Osteocyte (in vitro differentiated cells): ENCODE data around the gene WDR27. TPM values are rescaled to one million over a fixed set of nuclear protein-coding genes. Genes with fewer than 3 reads are reported as not detected.
A peak's percentile ranks its signal among the peaks of the same experiment; 100 is the strongest.

Source experiments
- DNase-seq: peaks from one replicate; pipeline ENCODE4 v3.0.0; 2021; ENCODE audit warnings: mixed read lengths; ENCODE audit not compliant: unreplicated experiment; ENCODE audit errors: extremely low spot score
- H3K27ac Mint-ChIP-seq: one replicate; pipeline ENCODE4 v1.8.0; 2021; ENCODE audit warnings: mild to moderate bottlenecking, mixed read lengths; ENCODE audit not compliant: unreplicated experiment
- H3K27me3 Mint-ChIP-seq: one replicate; pipeline ENCODE4 v1.8.0; 2021; ENCODE audit warnings: mixed read lengths; ENCODE audit not compliant: unreplicated experiment
- H3K36me3 Mint-ChIP-seq: one replicate; pipeline ENCODE4 v1.8.0; 2021; ENCODE audit warnings: mixed read lengths; ENCODE audit not compliant: unreplicated experiment
- H3K4me1 Mint-ChIP-seq: one replicate; pipeline ENCODE4 v1.8.0; 2021; ENCODE audit warnings: mixed read lengths; ENCODE audit not compliant: unreplicated experiment
- H3K4me3 Mint-ChIP-seq: one replicate; pipeline ENCODE4 v1.8.0; 2021; ENCODE audit warnings: mild to moderate bottlenecking, moderate library complexity, mixed read lengths; ENCODE audit not compliant: unreplicated experiment
- H3K9me3 Mint-ChIP-seq: one replicate; pipeline ENCODE4 v1.8.0; 2021; ENCODE audit warnings: mixed read lengths; ENCODE audit not compliant: unreplicated experiment
- total RNA-seq: library from RNA; stranded (reverse); gene quantifications from 2 replicates; pipeline ENCODE4 v1.2.1, GENCODE V29; 2021
- TF ChIP-seq, protein P1 (sequence below): fragments of 200-600 bp; sonication (generic); IDR thresholded peaks from 2 replicates; pipeline ENCODE4 v1.5.0; 2021; ENCODE audit warnings: antibody characterized with exemption, mild to moderate bottlenecking, moderate library complexity

The WDR27 gene
- total RNA-seq, 1 donor from 2014 or later = 37.4 TPM

DNA sequence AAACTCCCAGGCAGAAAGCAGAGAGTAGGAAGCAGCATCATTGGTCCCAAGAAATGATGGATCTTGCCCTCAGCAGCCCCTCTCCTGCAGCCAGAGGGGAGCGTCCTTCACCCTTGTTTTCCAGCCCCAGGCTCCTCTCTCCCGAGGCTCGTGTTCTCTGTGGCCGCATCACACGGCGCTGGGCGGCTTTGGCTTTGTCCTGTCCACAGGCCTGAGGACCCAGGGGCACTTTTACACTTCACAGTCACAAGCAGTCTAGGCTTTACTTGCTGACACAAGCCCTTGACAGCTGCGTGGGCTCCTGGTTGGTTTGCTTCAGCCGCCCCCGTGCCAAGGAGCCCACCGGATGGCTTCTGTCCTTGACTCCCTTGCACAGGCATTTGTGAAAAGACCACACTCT is 272.8 kb downstream of the WDR27 start:
- Mint-ChIP-seq H3K4me1 (peaks cover 20% of the 10 kb centered on the region), H3K27ac (no peak overlapping the region), H3K4me3 (no peak overlapping the region), H3K27me3 (no peaks in the 10 kb centered on the region), H3K9me3 (peaks cover 33% of the 10 kb centered on the region), H3K36me3 (peaks cover 4% of the 10 kb centered on the region)
- TF ChIP-seq, protein P1, sequence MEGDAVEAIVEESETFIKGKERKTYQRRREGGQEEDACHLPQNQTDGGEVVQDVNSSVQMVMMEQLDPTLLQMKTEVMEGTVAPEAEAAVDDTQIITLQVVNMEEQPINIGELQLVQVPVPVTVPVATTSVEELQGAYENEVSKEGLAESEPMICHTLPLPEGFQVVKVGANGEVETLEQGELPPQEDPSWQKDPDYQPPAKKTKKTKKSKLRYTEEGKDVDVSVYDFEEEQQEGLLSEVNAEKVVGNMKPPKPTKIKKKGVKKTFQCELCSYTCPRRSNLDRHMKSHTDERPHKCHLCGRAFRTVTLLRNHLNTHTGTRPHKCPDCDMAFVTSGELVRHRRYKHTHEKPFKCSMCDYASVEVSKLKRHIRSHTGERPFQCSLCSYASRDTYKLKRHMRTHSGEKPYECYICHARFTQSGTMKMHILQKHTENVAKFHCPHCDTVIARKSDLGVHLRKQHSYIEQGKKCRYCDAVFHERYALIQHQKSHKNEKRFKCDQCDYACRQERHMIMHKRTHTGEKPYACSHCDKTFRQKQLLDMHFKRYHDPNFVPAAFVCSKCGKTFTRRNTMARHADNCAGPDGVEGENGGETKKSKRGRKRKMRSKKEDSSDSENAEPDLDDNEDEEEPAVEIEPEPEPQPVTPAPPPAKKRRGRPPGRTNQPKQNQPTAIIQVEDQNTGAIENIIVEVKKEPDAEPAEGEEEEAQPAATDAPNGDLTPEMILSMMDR = no peak
- DNase-seq = no peak

DNA sequence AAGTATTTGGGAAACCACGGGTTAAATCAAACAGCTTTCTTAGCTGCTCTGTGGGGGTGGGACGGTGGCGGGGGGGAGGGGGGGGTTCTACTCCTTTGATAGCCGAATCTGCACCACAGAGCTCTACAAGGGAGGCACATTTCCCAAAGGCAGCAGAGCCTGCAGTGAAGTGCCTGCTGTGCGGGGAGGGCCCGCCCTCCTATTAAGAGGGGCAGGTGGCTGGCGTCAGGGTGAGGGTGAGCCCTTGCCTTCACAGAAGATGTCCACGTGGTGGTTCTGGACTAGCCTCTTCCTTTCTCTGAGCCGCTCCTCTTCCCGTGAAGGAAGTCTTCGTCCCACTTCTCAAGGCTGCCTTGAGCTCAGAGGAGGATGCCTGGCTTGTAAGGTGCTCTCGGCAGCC is 273.3 kb downstream of the WDR27 start:
- Mint-ChIP-seq H3K27ac (peak overlapping the region; percentile 96), H3K9me3 (peaks cover 29% of the 10 kb centered on the region), H3K36me3 (peaks cover 4% of the 10 kb centered on the region), H3K4me1 (peaks cover 20% of the 10 kb centered on the region), H3K27me3 (no peaks in the 10 kb centered on the region), H3K4me3 (no peak overlapping the region)
- TF ChIP-seq, protein P1 = no peak
- no peak for DNase-seq

DNA sequence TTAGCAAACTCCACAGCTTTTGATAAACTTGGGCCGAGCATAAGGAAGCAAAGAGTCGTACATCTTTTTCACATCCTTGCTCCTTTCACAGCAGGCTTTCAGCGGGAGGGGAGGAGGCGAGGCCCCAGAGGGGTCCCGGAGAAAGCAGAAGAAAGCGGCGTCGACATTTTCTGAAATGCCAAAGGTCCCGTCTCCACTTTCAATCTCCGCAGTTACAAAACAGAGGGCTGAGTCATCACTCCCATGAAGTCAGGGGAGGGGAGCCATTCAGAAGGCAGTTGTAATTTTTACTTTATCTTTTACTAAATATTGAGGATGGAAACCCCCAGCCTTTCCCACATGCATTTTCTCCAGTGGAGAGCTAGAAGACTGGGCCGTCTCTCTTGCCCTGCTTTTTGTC is 274.0 kb downstream of the WDR27 start:
- peaks cover 27% of the 10 kb centered on the region for H3K9me3 Mint-ChIP-seq
- H3K27me3 Mint-ChIP-seq = no peaks in the 10 kb centered on the region
- peaks cover 4% of the 10 kb centered on the region for H3K36me3 Mint-ChIP-seq
- peak overlapping the region; percentile 64 for H3K4me3 Mint-ChIP-seq
- DNase-seq = no peak
- peak overlapping the region; percentile 96 for H3K27ac Mint-ChIP-seq
- peaks cover 20% of the 10 kb centered on the region for H3K4me1 Mint-ChIP-seq
- TF ChIP-seq, protein P1 = no peak

DNA sequence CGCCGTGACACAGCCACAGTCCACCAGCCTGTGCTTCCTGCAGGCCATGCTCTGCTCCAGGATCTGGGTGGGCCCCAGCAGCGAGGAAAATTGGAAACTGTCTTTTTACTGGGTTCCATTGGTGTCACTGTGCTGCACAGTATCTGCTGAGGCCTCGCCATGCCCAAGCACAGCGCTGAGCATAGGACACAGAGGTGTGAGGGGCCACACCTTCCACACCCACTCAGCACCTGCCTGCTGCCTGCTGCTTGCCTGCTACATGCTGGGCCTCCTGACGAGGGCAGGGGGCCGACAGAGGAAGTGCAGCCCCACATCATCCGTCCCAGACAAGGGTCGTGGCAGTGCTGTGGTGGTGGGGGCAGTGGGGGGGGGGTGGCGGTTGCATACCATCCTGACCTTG is 275.2 kb downstream of the WDR27 start:
- Mint-ChIP-seq H3K27ac (no peak overlapping the region), H3K4me3 (no peak overlapping the region), H3K27me3 (no peaks in the 10 kb centered on the region), H3K36me3 (peaks cover 4% of the 10 kb centered on the region), H3K4me1 (peaks cover 20% of the 10 kb centered on the region), H3K9me3 (peaks cover 15% of the 10 kb centered on the region)
- TF ChIP-seq, protein P1 = no peak
- DNase-seq = no peak

DNA sequence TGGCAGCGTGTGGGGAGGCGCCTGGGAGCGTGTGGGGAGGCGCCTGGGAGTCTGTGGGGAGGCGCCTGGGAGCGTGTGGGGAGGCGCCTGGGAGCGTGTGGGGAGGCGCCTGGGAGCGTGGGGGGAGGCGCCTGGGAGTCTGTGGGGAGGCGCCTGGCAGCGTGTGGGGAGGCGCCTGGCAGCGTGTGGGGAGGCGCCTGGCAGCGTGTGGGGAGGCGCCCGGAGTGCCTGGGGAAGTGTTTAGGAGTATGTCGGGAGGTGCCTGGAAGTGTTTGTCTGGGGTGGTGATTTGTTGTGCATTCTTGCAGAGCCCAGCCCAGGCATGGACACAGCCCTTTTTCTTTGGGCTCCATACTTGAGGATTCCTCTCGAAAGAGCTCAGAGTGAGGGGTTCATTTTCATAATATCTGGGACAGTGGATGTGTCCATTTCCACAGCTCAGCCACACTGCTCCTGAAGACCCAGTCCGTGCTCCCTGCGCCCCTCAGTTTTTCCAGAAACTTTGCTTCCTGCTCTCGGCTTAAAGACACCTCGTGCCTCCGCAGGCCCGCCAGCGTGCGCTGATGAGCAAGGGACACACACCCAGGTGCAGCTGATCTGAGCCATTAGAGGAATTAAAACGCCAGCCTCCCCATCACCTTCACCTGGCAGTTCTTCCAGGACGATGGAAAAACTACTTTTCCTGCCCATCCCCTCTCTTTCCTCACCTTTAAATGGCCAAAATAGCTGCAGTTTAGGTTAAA is 276.0 kb downstream of the WDR27 start:
- Mint-ChIP-seq H3K4me3 (no peak overlapping the region), H3K4me1 (peaks cover 20% of the 10 kb centered on the region), H3K27me3 (no peaks in the 10 kb centered on the region), H3K9me3 (peaks cover 6% of the 10 kb centered on the region), H3K27ac (no peak overlapping the region), H3K36me3 (peaks cover 4% of the 10 kb centered on the region)
- no peak for DNase-seq
- TF ChIP-seq, protein P1 = no peak
